OCI-LY7 (cell line): ENCODE data around the gene MTERF1. TPM values are rescaled to one million over a fixed set of nuclear protein-coding genes. Genes with fewer than 3 reads are reported as not detected.

Experiments used
- BruUV-seq: library from RNA; stranded (reverse); fragments of 400-500 nt; replicated peaks from 2 replicates; lab custom pipeline; 2021; lab: Mats Ljungman, UMichigan
- CTCF ChIA-PET: fragments of 300-600 bp; sonication (Branson Sonifier 250); formaldehyde crosslinking; loops from one replicate; lab custom pipeline; 2022; ENCODE audit warnings: antibody characterized with exemption; ENCODE audit not compliant: unreplicated experiment; lab: Charles Lee
- POLR2A ChIA-PET: fragments of 300-600 bp; sonication (Branson Sonifier 250); formaldehyde crosslinking; loops from one replicate; lab custom pipeline; 2022; ENCODE audit warnings: antibody characterized with exemption; lab: Charles Lee
- DNase-seq: peaks from one replicate; pipeline ENCODE4 v3.0.0-alpha.2; 2015; ENCODE audit warnings: low spot score
- H2AFZ ChIP-seq: fragments of 200-600 bp; sonication (generic), shearing (Covaris generic); 2 replicates; pipeline ENCODE4 v1.6.1; 2014; ENCODE audit warnings: mild to moderate bottlenecking, antibody characterized with exemption, low read length, moderate library complexity
- H3K27ac ChIP-seq: fragments of 200-600 bp; sonication (generic); 2 replicates; pipeline ENCODE4 v1.5.1; 2014; ENCODE audit warnings: mixed run types, low read depth, mild to moderate bottlenecking, moderate library complexity, low read length, inconsistent platforms; ENCODE audit not compliant: poor library complexity, severe bottlenecking
- H3K36me3 ChIP-seq: fragments of 200-600 bp; sonication (generic); 2 replicates; pipeline ENCODE4 v1.6.1; 2014; ENCODE audit warnings: mild to moderate bottlenecking, antibody characterized with exemption, low read length, moderate library complexity, mixed read lengths; ENCODE audit not compliant: insufficient read depth
- H3K4me1 ChIP-seq: fragments of 200-600 bp; sonication (generic); 2 replicates; pipeline ENCODE4 v1.5.1; 2014; ENCODE audit warnings: mild to moderate bottlenecking, low read length; ENCODE audit not compliant: insufficient read depth, poor library complexity, severe bottlenecking
- H3K4me2 ChIP-seq: fragments of 200-600 bp; sonication (generic); 2 replicates; pipeline ENCODE4 v1.6.1; 2014; ENCODE audit warnings: mild to moderate bottlenecking, low read length
- H3K4me3 ChIP-seq: fragments of 200-600 bp; sonication (generic); 2 replicates; pipeline ENCODE4 v1.5.1; 2014; ENCODE audit warnings: mild to moderate bottlenecking, low read depth, low read length; ENCODE audit not compliant: poor library complexity, severe bottlenecking
- H3K79me2 ChIP-seq: fragments of 200-600 bp; sonication (generic); 2 replicates; pipeline ENCODE4 v1.6.1; 2016; ENCODE audit warnings: low read depth, mild to moderate bottlenecking, low read length, moderate library complexity, mixed read lengths; ENCODE audit not compliant: insufficient read depth
- H3K9me2 ChIP-seq: fragments of 200-600 bp; sonication (generic); 2 replicates; pipeline ENCODE4 v1.6.1; 2016; ENCODE audit warnings: mild to moderate bottlenecking, low read length, mixed read lengths; ENCODE audit not compliant: insufficient read depth
- H3K9me3 ChIP-seq: fragments of 200-600 bp; sonication (generic); 2 replicates; pipeline ENCODE4 v1.6.1; 2014; ENCODE audit warnings: mild to moderate bottlenecking, mixed run types, low read length, mixed read lengths
- H4K20me1 ChIP-seq: fragments of 200-600 bp; sonication (generic); 2 replicates; pipeline ENCODE4 v1.6.1; 2014; ENCODE audit warnings: mild to moderate bottlenecking, antibody characterized with exemption, low read length, moderate library complexity, mixed read lengths; ENCODE audit not compliant: insufficient read depth
- EZH2phosphoT487 ChIP-seq: fragments of 200-600 bp; sonication (generic); IDR thresholded peaks from 2 replicates; pipeline ENCODE4 v1.6.1; 2018; ENCODE audit warnings: low read depth, borderline replicate concordance, mild to moderate bottlenecking, mixed run types, antibody characterized with exemption, low read length, moderate library complexity, mixed read lengths
- intact Hi-C: fragments of 100-400 bp; cut with micrococcal nuclease; formaldehyde crosslinking; loops from one replicate; pipeline ENCODE4 v1.10.0; 2022; ENCODE audit not compliant: unreplicated experiment
- total RNA-seq, 2 experiments: library from RNA; depleted of rRNA in 1 of 2; stranded (reverse); fragments of >200 nt in 1 of 2; shearing (Covaris generic) in 1 of 2; gene quantifications; 2 replicates each; pipeline ENCODE4 v1.2.3, GENCODE V29; 2014 to 2022
- TF ChIP-seq, protein P1 (sequence below): fragments of 200-600 bp; sonication (generic); conservative IDR thresholded peaks from 2 replicates; pipeline ENCODE4 v1.5.1; 2014; ENCODE audit warnings: mild to moderate bottlenecking, antibody characterized with exemption, low read length, moderate library complexity, mixed read lengths

The MTERF1 gene
- total RNA-seq, 2 experiments from 2014 or later: 12.6 to 21.4 TPM

GRCh38 chr7:91838439-91838838, 42.1 kb downstream of the MTERF1 start:
- H3K36me3 ChIP-seq: no peaks in the 10 kb centered on the region
- CTCF ChIA-PET: no interaction called here

GRCh38 chr7:91837397-91838070, 43.0 kb downstream of the MTERF1 start:
- no peaks in the 10 kb centered on the region for H4K20me1 ChIP-seq
- no peaks in the 10 kb centered on the region for H3K79me2 ChIP-seq
- H3K4me2 ChIP-seq: no peak overlapping the region
- H2AFZ ChIP-seq: no peak overlapping the region
- H3K36me3 ChIP-seq: no peaks in the 10 kb centered on the region
- no peaks in the 10 kb centered on the region for H3K9me2 ChIP-seq
- DNase-seq: no peak
- H3K4me3 ChIP-seq: no peak overlapping the region
- H3K4me1 ChIP-seq: no peaks in the 10 kb centered on the region
- H3K9me3 ChIP-seq: no peaks in the 10 kb centered on the region
- CTCF ChIA-PET: no interaction called here
- intact Hi-C loops: no loop called here
- H3K27ac ChIP-seq: no peak overlapping the region
- TF ChIP-seq, protein P1, sequence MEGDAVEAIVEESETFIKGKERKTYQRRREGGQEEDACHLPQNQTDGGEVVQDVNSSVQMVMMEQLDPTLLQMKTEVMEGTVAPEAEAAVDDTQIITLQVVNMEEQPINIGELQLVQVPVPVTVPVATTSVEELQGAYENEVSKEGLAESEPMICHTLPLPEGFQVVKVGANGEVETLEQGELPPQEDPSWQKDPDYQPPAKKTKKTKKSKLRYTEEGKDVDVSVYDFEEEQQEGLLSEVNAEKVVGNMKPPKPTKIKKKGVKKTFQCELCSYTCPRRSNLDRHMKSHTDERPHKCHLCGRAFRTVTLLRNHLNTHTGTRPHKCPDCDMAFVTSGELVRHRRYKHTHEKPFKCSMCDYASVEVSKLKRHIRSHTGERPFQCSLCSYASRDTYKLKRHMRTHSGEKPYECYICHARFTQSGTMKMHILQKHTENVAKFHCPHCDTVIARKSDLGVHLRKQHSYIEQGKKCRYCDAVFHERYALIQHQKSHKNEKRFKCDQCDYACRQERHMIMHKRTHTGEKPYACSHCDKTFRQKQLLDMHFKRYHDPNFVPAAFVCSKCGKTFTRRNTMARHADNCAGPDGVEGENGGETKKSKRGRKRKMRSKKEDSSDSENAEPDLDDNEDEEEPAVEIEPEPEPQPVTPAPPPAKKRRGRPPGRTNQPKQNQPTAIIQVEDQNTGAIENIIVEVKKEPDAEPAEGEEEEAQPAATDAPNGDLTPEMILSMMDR: no peak
- no peak for TF ChIP-seq EZH2phosphoT487
- POLR2A ChIA-PET: no interaction called here
- no TSS peak for BruUV-seq

More at GRCh38 chr7:91838439-91838838, 42.1 kb downstream of the MTERF1 start:
- no peak overlapping the region for H2AFZ ChIP-seq
- no peak for DNase-seq
- no peaks in the 10 kb centered on the region for H3K9me2 ChIP-seq
- H3K79me2 ChIP-seq: no peaks in the 10 kb centered on the region
- no peak overlapping the region for H3K4me3 ChIP-seq
- intact Hi-C loops: no loop called here
- POLR2A ChIA-PET: interaction anchor here (0.6 kb wide), 1 partner anchor 1137 kb away, joined by 3 read pairs; no protein-coding TSS in a partner anchor
- H3K4me1 ChIP-seq: peaks cover under 1% of the 10 kb centered on the region
- no peaks in the 10 kb centered on the region for H4K20me1 ChIP-seq
- no peak overlapping the region for H3K4me2 ChIP-seq
- BruUV-seq: no TSS peak
- TF ChIP-seq EZH2phosphoT487: no peak
- H3K9me3 ChIP-seq: peaks cover 5% of the 10 kb centered on the region; the same call in 1 of the 2 replicates
- no peak overlapping the region for H3K27ac ChIP-seq

DNA sequence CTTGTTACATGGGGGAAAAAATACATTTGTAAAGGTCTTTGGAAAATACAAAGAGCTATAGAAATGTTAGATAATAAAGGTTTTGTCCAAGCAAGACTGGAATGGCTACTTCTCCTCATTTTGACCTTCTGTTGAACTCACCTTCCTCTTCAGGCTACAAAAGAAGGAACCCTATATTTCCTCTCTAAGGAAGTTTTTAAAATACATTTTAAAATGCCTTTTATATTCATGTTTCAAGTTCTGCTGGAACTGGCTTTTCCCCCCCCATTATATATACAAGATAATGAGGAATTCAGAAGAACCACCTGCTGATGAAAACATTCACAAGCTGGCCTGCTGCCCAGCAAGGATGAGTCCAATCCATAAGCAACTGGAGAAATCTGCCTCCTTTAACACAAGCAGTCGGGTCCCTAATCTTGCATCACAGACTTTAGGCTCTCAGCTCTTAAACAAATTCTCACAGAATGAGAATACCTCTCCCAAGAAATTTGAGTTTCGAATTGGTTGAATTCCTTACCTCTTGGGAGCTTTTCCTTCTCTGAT, 44.6 kb downstream of the MTERF1 start:
- TF ChIP-seq EZH2phosphoT487: no peak
- TF ChIP-seq, protein P1: no peak
- BruUV-seq: no TSS peak
- H3K9me3 ChIP-seq: no peaks in the 10 kb centered on the region
- H3K9me2 ChIP-seq: no peaks in the 10 kb centered on the region
- H3K4me1 ChIP-seq: no peaks in the 10 kb centered on the region
- ChIA-PET CTCF (no interaction called here), POLR2A (interaction anchor here (1.2 kb wide), 1 partner anchor 166 kb away, joined by 4 read pairs; no protein-coding TSS in a partner anchor)
- H3K79me2 ChIP-seq: no peaks in the 10 kb centered on the region
- H3K27ac ChIP-seq: no peak overlapping the region
- H3K4me2 ChIP-seq: no peak overlapping the region
- H2AFZ ChIP-seq: no peak overlapping the region
- no peak for DNase-seq
- intact Hi-C loops: no loop called here
- no peak overlapping the region for H3K4me3 ChIP-seq
- H4K20me1 ChIP-seq: no peaks in the 10 kb centered on the region
- no peaks in the 10 kb centered on the region for H3K36me3 ChIP-seq
